ENCODE results near the gene RGL4. TPM values are rescaled to one million over a fixed set of nuclear protein-coding genes. Genes with fewer than 3 reads are reported as not detected.

Gene RGL4
- total RNA-seq, 1 experiment from 2014 or later = not detected

DNA sequence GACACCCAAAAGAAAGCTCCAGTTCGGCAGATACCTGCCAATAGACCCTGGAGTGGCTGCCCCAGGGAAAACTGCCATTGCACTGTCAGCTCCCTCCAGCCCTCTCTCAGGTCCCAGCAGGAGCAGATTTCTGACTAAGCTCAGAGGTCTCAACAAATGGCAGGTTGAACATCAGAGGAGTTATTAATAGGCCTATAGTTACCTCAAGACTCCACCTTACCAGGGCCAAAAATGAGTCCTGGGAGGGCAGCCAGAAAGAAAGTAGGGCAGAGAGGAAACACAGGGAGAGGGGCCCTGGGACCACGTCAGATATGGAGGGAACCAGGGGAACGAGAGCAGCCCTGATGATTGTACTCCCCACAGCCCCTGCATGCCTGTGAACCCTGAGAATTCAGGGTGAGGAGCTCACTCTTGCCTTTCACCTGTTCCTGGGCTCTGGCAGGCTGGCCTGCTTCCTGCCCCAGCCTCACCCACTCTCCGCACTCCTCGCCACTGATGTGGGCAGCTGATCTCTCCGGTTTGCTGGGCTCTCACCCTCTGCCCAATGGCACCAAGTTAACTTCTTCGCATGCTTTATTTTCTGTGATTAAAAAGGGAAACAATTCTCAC, 4.3 kb upstream of the RGL4 start:
- no peak for TF ChIP-seq EZH2 (IDR thresholded peaks at IDR 0.05; ENCODE audit: low read depth)
- Histone ChIP-seq H4K20me1 (ENCODE audit: insufficient read depth) (no peaks in the 10 kb centered on the region), H3K4me2 (no peak overlapping the region), H3K4me3 (no peak overlapping the region), H3F3A (ENCODE audit: insufficient read depth, low read depth) (no peaks in the 10 kb centered on the region), H3K4me1 (replicated peaks; ENCODE audit: insufficient read depth) (no peaks in the 10 kb centered on the region), H3K36me3 (ENCODE audit: low read depth) (no peaks in the 10 kb centered on the region), H3K9me3 (ENCODE audit: insufficient read depth, low read depth) (no peaks in the 10 kb centered on the region), H3K9me2 (ENCODE audit: insufficient read depth) (no peaks in the 10 kb centered on the region), H2AFZ (no peak overlapping the region), H3K79me2 (ENCODE audit: low read depth) (no peaks in the 10 kb centered on the region), H3K27ac (no peak overlapping the region), H3K27me3 (ENCODE audit: insufficient read depth, low read depth) (no peaks in the 10 kb centered on the region)
- BruUV-seq (replicated peaks) = no TSS peak
- CTCF ChIA-PET = no interaction called here
- no peak for DNase-seq
- intact Hi-C loops (cut with micrococcal nuclease; ENCODE audit: unreplicated experiment) = no loop called here
- POLR2A ChIA-PET (ENCODE audit: unreplicated experiment) = no interaction called here

DNA sequence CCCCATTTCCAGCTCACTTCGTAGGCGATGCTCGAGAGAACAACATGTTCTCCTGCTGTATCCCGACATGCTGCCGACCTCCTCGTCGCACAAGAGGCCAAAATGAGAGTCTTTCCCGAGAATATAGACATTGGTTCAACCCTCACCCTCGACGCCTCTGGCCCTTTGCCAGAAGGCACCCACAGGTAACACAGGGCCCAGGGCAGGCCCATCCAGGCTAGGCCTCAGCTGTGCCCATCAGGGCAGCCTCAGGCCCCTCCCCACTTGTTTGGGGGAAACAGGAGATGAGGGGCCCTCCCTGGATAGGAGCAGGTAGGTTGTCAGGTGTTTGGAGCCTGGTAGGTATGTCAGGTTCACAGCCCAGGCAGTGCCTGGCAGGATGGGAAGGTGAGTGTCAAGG, 2.7 kb upstream of the RGL4 start:
- Histone ChIP-seq H3K27ac (no peak overlapping the region), H3K27me3 (ENCODE audit: insufficient read depth, low read depth) (no peaks in the 10 kb centered on the region), H3K4me3 (no peak overlapping the region), H3K9me2 (ENCODE audit: insufficient read depth) (no peaks in the 10 kb centered on the region), H4K20me1 (ENCODE audit: insufficient read depth) (no peaks in the 10 kb centered on the region), H3K4me1 (replicated peaks; ENCODE audit: insufficient read depth) (no peaks in the 10 kb centered on the region), H3F3A (ENCODE audit: insufficient read depth, low read depth) (no peaks in the 10 kb centered on the region), H3K79me2 (ENCODE audit: low read depth) (no peaks in the 10 kb centered on the region), H2AFZ (no peak overlapping the region), H3K4me2 (no peak overlapping the region), H3K9me3 (ENCODE audit: insufficient read depth, low read depth) (no peaks in the 10 kb centered on the region), H3K36me3 (ENCODE audit: low read depth) (no peaks in the 10 kb centered on the region)
- ChIA-PET CTCF (no interaction called here), POLR2A (ENCODE audit: unreplicated experiment) (no interaction called here)
- no peak for TF ChIP-seq EZH2 (IDR thresholded peaks at IDR 0.05; ENCODE audit: low read depth)
- TF ChIP-seq, protein P1, sequence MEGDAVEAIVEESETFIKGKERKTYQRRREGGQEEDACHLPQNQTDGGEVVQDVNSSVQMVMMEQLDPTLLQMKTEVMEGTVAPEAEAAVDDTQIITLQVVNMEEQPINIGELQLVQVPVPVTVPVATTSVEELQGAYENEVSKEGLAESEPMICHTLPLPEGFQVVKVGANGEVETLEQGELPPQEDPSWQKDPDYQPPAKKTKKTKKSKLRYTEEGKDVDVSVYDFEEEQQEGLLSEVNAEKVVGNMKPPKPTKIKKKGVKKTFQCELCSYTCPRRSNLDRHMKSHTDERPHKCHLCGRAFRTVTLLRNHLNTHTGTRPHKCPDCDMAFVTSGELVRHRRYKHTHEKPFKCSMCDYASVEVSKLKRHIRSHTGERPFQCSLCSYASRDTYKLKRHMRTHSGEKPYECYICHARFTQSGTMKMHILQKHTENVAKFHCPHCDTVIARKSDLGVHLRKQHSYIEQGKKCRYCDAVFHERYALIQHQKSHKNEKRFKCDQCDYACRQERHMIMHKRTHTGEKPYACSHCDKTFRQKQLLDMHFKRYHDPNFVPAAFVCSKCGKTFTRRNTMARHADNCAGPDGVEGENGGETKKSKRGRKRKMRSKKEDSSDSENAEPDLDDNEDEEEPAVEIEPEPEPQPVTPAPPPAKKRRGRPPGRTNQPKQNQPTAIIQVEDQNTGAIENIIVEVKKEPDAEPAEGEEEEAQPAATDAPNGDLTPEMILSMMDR (conservative IDR thresholded peaks at IDR 0.05) = no peak
- no peak for DNase-seq
- intact Hi-C loops (cut with micrococcal nuclease; ENCODE audit: unreplicated experiment) = no loop called here
- BruUV-seq (replicated peaks) = no TSS peak

DNA sequence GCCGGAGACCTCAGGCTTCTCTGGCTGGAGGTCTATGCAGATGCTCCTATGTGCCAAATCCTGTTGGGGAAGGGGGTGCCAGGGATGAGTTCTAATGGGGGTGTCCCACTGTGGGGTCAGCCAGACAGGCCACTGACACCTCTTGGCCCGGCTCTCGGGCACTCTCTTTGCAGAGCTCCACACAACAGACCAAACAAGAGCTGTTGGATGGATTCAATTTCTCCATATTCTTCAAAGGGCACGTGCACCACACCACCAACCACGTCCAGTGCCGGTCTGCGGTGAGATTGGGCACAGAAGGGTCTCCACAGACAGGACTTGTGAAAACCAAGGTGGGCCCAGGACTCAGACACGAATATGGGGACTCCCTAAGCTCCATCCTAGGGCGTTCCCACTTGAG, 2.2 kb upstream of the RGL4 start:
- H3K9me2 ChIP-seq (ENCODE audit: insufficient read depth) = no peaks in the 10 kb centered on the region
- no peaks in the 10 kb centered on the region for H3K4me1 ChIP-seq (replicated peaks; ENCODE audit: insufficient read depth)
- BruUV-seq (replicated peaks) = no TSS peak
- H3K4me3 ChIP-seq = no peak overlapping the region
- no peaks in the 10 kb centered on the region for H3K27me3 ChIP-seq (ENCODE audit: insufficient read depth, low read depth)
- ChIA-PET CTCF (no interaction called here), POLR2A (ENCODE audit: unreplicated experiment) (no interaction called here)
- H4K20me1 ChIP-seq (ENCODE audit: insufficient read depth) = no peaks in the 10 kb centered on the region
- H3K9me3 ChIP-seq (ENCODE audit: insufficient read depth, low read depth) = no peaks in the 10 kb centered on the region
- no peaks in the 10 kb centered on the region for H3K36me3 ChIP-seq (ENCODE audit: low read depth)
- TF ChIP-seq EZH2 (IDR thresholded peaks at IDR 0.05; ENCODE audit: low read depth) = no peak
- TF ChIP-seq, protein P1 (conservative IDR thresholded peaks at IDR 0.05) = no peak
- no peaks in the 10 kb centered on the region for H3F3A ChIP-seq (ENCODE audit: insufficient read depth, low read depth)
- no peaks in the 10 kb centered on the region for H3K79me2 ChIP-seq (ENCODE audit: low read depth)
- no peak overlapping the region for H3K4me2 ChIP-seq
- H2AFZ ChIP-seq = no peak overlapping the region
- H3K27ac ChIP-seq = no peak overlapping the region
- DNase-seq = no peak
- intact Hi-C loops (cut with micrococcal nuclease; ENCODE audit: unreplicated experiment) = no loop called here

DNA sequence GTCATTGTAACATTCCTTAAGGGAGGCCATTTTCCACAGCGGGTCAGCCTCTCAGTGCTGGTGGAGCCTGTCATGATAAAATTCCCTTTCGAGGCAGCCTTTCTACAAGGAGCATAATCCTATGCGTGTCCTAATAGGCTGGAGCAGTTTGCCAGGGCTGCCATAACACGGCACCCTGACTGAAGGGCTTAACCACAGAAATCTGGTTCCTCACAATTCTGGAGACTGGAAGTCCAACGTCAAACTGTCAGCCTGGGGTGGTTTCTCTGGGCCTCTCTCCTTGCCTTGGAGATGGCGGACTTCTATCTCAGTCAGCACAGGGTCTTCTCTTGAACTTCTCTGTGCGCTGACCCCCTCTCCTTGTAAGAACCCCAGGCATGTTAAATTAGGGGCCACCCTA, 1.4 kb upstream of the RGL4 start:
- Histone ChIP-seq H2AFZ (no peak overlapping the region), H3K9me2 (ENCODE audit: insufficient read depth) (no peaks in the 10 kb centered on the region), H3K27ac (no peak overlapping the region), H3K79me2 (ENCODE audit: low read depth) (no peaks in the 10 kb centered on the region), H3K4me3 (no peak overlapping the region), H3K36me3 (ENCODE audit: low read depth) (no peaks in the 10 kb centered on the region), H3K4me1 (replicated peaks; ENCODE audit: insufficient read depth) (no peaks in the 10 kb centered on the region), H3F3A (ENCODE audit: insufficient read depth, low read depth) (no peaks in the 10 kb centered on the region), H4K20me1 (ENCODE audit: insufficient read depth) (no peaks in the 10 kb centered on the region), H3K9me3 (ENCODE audit: insufficient read depth, low read depth) (no peaks in the 10 kb centered on the region), H3K4me2 (no peak overlapping the region), H3K27me3 (ENCODE audit: insufficient read depth, low read depth) (no peaks in the 10 kb centered on the region)
- intact Hi-C loops (cut with micrococcal nuclease; ENCODE audit: unreplicated experiment) = no loop called here
- CTCF ChIA-PET = no interaction called here
- TF ChIP-seq EZH2 (IDR thresholded peaks at IDR 0.05; ENCODE audit: low read depth) = no peak
- TF ChIP-seq, protein P1 (conservative IDR thresholded peaks at IDR 0.05) = no peak
- POLR2A ChIA-PET (ENCODE audit: unreplicated experiment) = no interaction called here
- BruUV-seq (replicated peaks) = no TSS peak
- DNase-seq = no peak
